22Rv1 (cell line): ENCODE data around the gene SLC8A1.

ENCODE experiments used
- ZFX ChIP-seq: fragments of 450-650 bp; IDR thresholded peaks from 2 replicates; pipeline ENCODE4 v1.6.1; 2017; ENCODE audit warnings: antibody characterized with exemption, borderline replicate concordance
- TF ChIP-seq, protein P1 (sequence below): fragments of 450-650 bp; IDR thresholded peaks from 2 replicates; pipeline ENCODE4 v1.5.1; 2017; ENCODE audit warnings: mild to moderate bottlenecking

DNA sequence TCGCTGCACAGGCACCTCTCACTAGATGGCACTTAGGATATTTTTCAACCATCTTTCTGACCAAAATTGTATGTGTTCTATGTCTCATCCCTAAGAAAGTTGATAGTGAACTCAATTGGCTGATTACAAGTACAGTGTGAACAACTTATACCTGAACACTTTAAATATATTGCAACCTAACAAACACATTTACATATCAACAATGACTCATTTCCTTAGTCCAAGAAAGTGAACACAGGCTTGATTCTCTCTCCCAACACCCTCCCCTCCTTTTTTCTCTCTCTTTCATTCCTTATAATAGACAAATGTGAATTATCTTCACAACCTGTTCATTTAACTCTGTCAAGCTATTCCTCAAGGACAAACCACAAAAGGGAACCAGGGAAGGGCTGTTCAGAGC lies 192.0 kb downstream of the SLC8A1 start:
- TF ChIP-seq, protein P1, sequence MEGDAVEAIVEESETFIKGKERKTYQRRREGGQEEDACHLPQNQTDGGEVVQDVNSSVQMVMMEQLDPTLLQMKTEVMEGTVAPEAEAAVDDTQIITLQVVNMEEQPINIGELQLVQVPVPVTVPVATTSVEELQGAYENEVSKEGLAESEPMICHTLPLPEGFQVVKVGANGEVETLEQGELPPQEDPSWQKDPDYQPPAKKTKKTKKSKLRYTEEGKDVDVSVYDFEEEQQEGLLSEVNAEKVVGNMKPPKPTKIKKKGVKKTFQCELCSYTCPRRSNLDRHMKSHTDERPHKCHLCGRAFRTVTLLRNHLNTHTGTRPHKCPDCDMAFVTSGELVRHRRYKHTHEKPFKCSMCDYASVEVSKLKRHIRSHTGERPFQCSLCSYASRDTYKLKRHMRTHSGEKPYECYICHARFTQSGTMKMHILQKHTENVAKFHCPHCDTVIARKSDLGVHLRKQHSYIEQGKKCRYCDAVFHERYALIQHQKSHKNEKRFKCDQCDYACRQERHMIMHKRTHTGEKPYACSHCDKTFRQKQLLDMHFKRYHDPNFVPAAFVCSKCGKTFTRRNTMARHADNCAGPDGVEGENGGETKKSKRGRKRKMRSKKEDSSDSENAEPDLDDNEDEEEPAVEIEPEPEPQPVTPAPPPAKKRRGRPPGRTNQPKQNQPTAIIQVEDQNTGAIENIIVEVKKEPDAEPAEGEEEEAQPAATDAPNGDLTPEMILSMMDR = no peak
- TF ChIP-seq ZFX = no peak
